AG08396 (cell line): ENCODE results near the gene PPARGC1A.

Source experiments
- DNase-seq: peaks from one replicate; pipeline ENCODE4 v3.0.0; 2012; ENCODE audit warnings: low spot score, mixed read lengths

PPARGC1A gene

DNA sequence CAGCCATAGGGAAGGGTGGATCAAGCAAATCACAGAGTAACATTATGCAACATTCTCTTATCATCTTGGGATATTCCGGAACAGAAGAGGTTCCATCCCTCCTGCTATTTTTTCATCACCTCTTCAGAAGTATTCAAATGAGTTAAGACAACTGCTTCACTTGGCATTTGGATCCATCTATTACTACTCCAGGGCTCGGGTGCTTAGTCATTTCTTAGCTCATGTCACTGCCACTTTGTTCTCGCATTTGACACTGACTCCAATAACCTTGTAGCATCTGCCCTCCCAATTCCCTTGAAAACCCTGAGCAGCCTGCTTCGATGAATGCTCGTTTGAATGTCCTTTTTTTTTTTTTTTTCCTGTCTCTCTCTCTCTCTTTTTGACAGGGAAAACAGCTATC lies 114.9 kb downstream of the PPARGC1A start:
- DNase-seq, result no peak

GRCh38 chr4:23773884-23774636 lies 115.8 kb downstream of the PPARGC1A start:
- no peak for DNase-seq

- DNase-seq, result no peak
Measured at GRCh38 chr4:23770011-23770410, 119.8 kb downstream of the PPARGC1A start.

GRCh38 chr4:23769406-23769805 lies 120.4 kb downstream of the PPARGC1A start:
- no peak for DNase-seq

GRCh38 chr4:23768541-23768940 lies 121.3 kb downstream of the PPARGC1A start:
- no peak for DNase-seq

DNA sequence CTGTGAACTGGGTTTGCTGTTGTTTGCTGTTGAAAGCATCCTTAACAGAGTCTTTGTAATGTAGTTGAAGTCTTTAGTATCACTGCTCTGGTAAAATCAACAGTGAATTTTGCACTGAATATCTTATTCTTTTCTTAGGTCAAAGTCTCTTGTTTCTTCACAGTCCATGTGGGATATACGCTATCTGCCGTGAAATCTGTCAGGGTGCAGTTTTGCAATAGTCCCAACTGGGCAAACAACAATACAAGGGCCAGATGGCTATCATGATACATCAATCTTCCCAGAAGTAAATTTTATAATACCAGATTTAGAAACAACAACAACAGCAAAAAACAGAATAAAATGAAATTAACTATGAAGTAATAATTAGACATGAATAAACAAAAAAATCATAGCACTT lies 123.5 kb downstream of the PPARGC1A start:
- DNase-seq, result no peak

DNA sequence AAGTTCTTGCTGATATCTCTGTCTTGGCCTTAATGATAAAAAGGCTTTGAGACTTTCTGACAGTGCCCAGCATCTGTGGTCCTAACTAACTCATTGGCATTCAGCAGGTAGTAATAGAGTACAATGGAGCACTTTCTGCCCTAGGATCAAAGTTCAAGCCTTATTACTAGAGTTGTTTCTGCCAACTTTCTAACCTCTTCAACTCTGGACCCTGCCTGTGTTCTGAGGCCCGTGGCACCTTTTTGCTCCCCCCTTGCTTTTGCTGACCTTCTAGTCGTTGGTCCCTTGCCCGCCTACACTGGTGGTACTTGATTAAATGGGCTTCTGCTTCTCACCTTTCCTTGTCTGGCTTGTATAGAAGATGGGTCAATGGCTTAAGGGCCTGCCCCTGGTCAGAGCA lies 126.3 kb downstream of the PPARGC1A start:
- DNase-seq, result no peak

- DNase-seq, result no peak
Measured at GRCh38 chr4:23762551-23762950, 127.3 kb downstream of the PPARGC1A start.

DNA sequence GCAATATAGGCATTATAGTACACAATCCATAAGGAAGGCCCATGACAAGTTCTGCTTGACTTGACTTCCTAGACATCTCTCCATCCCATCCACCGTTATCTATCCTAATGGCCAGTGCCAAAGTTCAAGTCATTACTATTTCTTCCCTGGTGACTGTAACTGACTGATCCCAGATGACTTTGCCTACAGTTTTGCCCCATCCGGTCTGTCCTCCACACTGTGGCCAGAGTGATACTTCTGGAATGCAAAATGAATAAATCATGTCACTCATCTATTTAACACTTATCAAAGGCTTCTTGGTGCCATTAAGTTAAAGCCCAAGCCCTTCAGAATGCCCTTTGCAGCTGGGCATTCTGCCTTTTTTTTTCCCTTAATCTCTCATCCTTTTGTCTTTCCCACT lies 130.8 kb downstream of the PPARGC1A start:
- no peak for DNase-seq

GRCh38 chr4:23754688-23755087 lies 135.2 kb downstream of the PPARGC1A start:
- DNase-seq, result no peak

DNA sequence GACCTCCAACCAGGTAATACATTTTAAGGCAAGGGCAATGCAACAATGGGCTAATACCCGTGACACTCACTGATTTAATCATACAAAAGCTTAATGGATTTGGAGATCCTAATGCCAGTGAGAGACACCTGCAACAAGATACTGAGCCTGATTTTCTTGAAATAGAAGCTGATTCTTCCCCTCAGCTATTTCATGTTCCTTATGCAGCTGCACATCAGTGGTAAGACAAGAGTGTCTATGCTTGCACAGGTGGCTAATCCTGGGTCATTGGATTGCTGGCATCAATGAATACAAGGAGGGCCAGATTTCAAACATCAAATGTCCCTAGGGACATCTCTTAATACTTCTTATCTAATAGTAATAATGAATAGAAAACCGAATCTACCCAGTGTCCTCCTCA lies 139.7 kb downstream of the PPARGC1A start:
- DNase-seq, result no peak

DNA sequence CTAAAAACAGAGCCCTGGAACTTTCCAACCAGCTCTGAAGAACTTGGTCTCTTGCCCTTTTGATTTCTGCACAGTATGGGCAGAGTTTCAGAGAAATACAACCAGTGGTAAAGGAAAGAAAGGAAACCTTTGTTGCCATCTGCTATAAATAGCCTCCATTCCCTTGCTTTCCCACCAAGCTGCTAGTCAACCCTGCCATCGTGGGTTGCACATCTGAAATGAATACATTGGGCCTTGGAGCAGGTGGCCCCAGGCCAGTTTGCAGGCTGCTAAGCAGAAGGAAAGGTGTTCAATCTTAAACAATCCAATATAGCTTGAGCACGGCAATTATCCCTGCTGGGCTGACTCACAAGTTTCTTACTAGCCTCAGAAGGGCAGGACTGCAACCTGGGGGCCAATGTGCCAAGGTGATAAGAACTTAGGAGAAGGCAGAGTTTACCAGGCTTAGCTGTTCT lies 142.5 kb downstream of the PPARGC1A start:
- DNase-seq, result no peak

GRCh38 chr4:23746672-23747071 lies 143.2 kb downstream of the PPARGC1A start:
- DNase-seq, result no peak

DNA sequence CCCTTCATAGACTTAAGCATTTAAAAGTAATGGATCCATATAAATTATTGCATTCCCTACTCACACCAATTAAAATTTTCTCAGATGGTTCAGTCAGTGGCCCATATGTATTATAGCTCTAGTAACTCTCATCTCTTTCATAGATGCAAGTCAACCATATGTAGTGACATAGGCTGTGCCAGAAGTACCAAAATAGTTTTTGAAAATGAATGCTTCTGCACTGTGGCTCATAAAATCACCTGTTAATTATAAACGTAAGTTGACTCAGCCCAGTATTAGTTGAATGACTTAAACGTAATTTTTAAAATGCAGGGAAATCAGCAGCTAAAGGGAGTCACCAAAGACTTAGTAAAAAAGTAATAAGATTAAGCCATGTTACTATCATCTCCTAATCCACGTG lies 143.8 kb downstream of the PPARGC1A start:
- no peak for DNase-seq

DNA sequence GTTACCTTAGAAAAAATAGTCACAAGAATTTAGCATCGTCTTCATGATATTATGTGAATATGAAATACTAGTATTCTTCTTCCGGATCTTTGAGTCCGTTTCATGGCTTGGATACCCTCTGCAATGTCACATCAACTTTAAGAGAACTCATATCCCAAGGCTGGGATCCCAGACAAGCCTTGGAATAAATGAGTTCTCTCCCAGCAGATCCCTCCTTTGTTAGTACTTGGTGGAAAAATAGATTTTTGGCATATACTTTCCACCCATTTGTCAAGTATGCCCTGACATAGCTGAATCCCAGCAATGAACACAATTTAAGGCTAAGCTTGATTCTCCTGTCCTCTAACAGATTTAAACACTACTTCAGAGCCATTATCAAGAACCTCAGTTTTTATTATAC lies 144.5 kb downstream of the PPARGC1A start:
- DNase-seq, result no peak
